Coronary artery (tissue), 2 donors: ENCODE data around the gene DCUN1D3.
A peak's percentile ranks its signal among the peaks of the same experiment; 100 is the strongest.

ENCODE experiments used
- DNase-seq: peaks from one replicate; pipeline ENCODE4 v3.0.0-alpha.2; 2017; ENCODE audit warnings: low spot score
- H3K27ac ChIP-seq, 2 donors: fragments of 200-600 bp; sonication (generic); one replicate each; pipeline ENCODE4 v1.5.1; 2016 to 2019
- H3K4me3 ChIP-seq: fragments of 200-600 bp; sonication (generic); 2 replicates; pipeline ENCODE4 v1.5.1; 2016; ENCODE audit warnings: mild to moderate bottlenecking, moderate library complexity
- TF ChIP-seq, protein P1 (sequence below): fragments of 200-600 bp; sonication (generic); IDR thresholded peaks from one replicate; pipeline ENCODE4 v1.5.1; 2019; ENCODE audit warnings: antibody characterized with exemption

DCUN1D3 gene

GRCh38 chr16:20889625-20890275 is 10.4 kb downstream of the DCUN1D3 start:
- TF ChIP-seq, protein P1, sequence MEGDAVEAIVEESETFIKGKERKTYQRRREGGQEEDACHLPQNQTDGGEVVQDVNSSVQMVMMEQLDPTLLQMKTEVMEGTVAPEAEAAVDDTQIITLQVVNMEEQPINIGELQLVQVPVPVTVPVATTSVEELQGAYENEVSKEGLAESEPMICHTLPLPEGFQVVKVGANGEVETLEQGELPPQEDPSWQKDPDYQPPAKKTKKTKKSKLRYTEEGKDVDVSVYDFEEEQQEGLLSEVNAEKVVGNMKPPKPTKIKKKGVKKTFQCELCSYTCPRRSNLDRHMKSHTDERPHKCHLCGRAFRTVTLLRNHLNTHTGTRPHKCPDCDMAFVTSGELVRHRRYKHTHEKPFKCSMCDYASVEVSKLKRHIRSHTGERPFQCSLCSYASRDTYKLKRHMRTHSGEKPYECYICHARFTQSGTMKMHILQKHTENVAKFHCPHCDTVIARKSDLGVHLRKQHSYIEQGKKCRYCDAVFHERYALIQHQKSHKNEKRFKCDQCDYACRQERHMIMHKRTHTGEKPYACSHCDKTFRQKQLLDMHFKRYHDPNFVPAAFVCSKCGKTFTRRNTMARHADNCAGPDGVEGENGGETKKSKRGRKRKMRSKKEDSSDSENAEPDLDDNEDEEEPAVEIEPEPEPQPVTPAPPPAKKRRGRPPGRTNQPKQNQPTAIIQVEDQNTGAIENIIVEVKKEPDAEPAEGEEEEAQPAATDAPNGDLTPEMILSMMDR: no peak
- DNase-seq: no peak
- H3K27ac ChIP-seq: peak overlapping the region in 1 of 2 donors; percentile 44
- H3K4me3 ChIP-seq: no peak overlapping the region

- TF ChIP-seq, protein P1: no peak
- peak overlapping the region in 1 of 2 donors; percentile 69 for H3K27ac ChIP-seq
- no peak overlapping the region for H3K4me3 ChIP-seq
- no peak for DNase-seq
These were observed 13.0 kb downstream of the DCUN1D3 start for GRCh38 chr16:20887207-20887606.

DNA sequence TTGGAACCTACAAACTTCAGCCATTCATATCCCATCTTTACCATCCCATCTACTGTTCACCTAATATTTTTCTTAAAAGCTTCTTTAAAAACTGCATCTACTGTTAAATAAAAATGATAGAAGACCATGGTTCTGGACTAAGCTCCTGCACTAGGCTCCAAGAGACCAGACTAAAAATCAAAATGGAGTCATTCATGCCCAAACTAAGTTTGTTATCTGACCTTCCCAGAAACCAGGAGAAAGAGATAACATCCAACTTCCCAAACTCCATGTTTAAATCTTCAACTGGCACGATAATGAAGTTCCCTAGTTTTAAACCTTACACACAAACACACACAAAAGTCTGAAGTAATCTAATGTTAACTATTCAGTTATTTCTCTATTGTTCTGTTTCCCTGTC is 13.8 kb downstream of the DCUN1D3 start:
- TF ChIP-seq, protein P1: no peak
- H3K27ac ChIP-seq: peak overlapping the region in 1 of 2 donors; percentile 69
- H3K4me3 ChIP-seq: no peak overlapping the region
- no peak for DNase-seq

- DNase-seq: no peak
- H3K27ac ChIP-seq: peak overlapping the region; percentile 3 to 62
- TF ChIP-seq, protein P1: no peak
These were observed 16.0 kb downstream of the DCUN1D3 start for GRCh38 chr16:20884240-20884556.

GRCh38 chr16:20883554-20884239 is 16.5 kb downstream of the DCUN1D3 start:
- no peak for DNase-seq

More at GRCh38 chr16:20884240-20884556, 16.0 kb downstream of the DCUN1D3 start:
- no peak overlapping the region for H3K4me3 ChIP-seq

GRCh38 chr16:20881503-20881878 is 18.7 kb downstream of the DCUN1D3 start:
- no peak for DNase-seq
- Histone ChIP-seq H3K27ac (peak overlapping the region; percentile 25 to 87), H3K4me3 (no peak overlapping the region)
- TF ChIP-seq, protein P1: no peak

More at GRCh38 chr16:20883554-20884239, 16.5 kb downstream of the DCUN1D3 start:
- H3K4me3 ChIP-seq: no peak overlapping the region
- TF ChIP-seq, protein P1: no peak
- peak overlapping the region; percentile 3 to 62 for H3K27ac ChIP-seq
